HG03159 (cell line): ENCODE measurements around the gene TUFT1.
"Not testable (repeated sequence)": the region's sequence is repeated elsewhere in the genome, so short reads cannot be mapped to it uniquely, and the experiment has no call there.

ENCODE experiments used
- ATAC-seq: cut with Tn5 transposase; IDR thresholded peaks from one replicate; pipeline ENCODE4 v1.9.1; 2021; ENCODE audit warnings: mild to moderate bottlenecking, moderate library complexity; ENCODE audit not compliant: unreplicated experiment

Gene TUFT1

DNA sequence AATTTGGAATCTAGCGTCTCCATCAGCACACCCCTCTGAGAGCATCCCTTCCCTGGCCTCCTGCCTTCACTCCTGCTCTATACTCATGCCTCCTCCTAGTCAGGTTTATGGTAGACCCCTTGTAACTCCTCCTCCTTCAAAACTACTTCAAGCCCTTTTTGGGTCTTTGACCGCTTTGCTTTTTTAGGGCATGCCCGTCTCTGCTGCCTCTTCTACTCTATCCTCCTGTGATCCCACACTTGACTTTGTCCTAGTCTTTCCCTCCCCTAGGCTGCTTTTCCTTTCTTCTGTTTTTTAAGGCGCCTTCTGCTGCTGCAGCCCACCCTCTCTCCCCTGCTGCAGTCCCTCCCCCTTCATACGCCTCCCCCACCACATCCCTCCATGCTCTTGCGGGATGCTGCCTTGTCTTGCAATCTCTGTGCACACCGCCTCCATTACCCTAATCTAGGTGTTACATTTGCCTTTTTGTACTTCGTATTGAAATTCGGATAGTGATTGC, 73.2 kb downstream of the TUFT1 start:
- no peak for ATAC-seq

DNA sequence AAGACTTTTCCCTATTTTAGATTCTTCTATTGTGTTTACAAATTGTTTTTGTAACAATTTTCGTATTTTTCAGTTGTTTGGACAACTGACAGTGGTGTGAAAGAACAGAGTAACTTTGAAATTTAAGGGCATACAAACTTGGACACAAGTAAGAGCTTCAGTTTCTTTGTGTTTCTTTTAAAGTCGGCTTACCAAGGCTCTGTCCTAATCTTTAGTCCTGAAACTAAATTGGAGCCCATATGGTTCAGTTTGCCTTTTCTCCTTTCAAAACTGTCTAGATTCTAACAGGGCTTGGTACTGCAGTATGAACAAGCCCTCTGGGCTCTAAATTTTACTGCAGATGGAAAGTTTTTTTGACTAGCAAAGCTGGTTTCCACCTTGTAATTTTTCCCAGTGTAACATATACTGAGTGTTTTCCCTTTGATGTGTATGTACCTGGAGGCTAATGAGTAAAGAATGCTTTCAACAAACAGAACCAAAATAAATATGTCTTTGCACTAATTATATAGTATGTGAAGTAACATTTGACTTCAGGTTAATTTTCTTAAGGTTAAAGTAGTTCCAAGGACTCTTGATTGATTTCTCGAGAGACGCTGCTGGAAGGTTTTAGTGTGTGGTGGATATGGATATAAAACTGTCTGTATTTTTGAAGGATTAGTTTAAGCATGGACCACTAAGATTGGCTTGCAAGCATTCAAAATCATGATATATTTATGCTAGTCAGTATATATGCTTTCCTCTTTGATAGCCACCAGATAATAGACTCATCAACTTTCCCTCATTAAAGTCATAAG, 75.8 kb downstream of the TUFT1 start:
- ATAC-seq: no peak

DNA sequence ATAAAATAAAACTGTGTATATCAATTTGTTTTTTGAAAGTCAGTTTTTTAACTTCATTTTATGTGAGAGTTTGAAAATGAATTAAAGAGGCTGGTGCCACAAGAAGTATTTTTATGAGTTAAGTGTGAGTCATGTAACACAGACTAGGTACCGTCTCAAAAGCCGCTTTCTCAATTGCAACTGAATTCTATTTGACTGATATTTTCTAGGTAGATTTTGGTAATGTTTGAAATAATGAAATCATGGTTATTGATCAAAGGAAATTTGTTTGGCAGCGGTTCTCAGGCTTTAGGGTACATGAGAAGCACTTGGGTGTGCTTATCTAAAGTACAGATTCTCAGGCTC, 76.4 kb downstream of the TUFT1 start:
- no peak for ATAC-seq

DNA sequence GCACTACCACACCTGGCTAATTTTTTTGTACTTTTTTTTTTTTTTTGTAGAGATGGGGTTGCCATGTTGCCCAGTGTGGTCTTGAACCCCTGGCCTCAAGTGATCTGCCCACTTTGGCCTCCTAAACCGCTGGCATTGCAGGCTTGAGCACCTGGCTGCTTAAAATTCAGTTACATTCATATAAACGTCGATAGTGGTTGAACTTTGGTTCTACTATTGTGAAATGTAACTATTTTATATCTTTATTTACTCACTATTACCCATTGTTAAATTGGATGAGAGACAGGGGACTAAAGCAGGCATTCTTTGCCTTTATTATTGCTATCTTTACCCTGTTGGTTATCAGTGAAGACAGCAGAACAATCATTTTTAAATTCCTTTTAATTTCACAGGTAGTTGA, 77.9 kb downstream of the TUFT1 start:
- ATAC-seq: no peak

DNA sequence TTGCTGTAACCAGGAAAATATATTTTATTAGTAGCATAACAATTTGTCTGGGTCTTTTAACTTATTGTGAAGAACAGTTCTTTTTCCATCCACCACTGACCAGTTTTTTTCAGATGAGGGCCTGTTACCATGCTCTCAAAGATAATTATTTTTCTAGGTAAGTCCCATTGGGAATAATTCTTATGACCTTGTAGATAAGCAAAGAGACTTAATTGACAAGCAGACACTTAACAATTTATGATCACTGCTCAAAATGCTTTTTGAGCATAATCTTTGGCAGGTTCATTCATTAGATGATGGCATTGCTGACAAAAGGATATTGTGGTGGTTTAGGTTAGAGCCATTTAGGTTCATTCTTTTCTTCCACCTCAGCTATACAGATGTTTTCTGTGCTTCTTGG, 78.4 kb downstream of the TUFT1 start:
- no peak for ATAC-seq

DNA sequence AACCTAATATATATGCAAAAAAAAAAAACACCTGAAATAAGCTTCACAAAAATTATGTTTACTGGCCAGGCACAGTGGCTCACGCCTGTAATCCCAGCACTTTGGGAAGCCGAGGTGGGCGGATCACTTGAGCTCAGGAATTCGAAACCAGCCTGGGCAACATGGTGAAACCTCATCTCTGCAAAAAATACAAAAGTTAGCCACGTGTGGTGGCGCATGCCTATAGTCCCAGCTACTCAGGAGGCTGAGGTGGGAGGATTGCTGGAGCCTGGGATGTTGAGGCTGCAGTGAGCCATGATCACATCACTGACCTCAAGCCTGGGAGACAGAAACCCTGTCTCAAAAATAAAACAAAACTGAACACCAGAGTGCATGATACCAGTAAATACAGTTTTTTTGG, 78.9 kb downstream of the TUFT1 start:
- not testable (repeated sequence) for ATAC-seq

DNA sequence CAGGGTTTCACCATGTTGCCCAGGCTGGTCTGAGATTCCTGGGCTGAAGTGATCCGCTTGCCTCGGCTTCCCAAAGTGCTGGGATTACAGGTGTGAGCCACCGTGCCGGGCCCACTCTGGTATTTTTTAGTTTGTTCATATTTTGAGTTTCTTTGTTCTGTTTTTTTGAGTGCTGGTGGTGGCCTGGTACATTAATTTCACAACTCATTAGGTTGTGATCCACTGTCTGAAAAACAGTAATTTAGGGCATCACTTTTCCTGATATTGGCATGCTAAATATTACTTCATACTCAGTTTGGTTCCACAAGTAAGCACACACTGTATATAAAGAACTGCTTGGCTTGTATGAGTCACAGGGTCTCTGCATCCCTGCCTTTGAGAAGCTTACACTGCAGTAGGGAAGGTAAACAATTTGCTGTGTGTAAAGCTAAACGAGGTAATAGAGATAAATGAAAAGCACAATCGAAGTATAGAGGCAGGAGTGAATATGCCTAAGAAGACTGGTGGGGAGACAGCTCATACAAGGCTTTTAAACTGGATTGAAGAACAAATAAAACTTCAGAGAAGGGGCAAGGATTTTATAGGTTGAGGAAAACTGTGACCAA, 79.5 kb downstream of the TUFT1 start:
- ATAC-seq: no peak

DNA sequence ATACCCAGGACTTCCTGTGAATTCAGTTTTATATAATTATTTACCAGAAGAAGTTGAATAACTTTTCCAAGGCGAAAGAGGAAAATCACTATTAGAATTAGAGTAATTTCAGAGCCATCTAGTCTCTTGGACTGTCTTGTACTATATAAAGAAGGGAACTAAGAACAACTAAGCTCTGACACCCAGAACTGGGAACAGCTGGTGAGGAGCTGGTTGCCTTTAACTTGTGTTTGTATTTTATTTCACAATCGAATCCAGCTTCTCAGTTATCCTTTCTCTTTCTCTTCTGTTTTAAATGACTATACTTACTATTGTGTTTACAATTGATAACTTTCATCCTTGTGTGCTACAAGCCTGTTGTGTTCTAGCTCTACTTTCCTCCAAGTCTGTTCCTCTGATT, 80.2 kb downstream of the TUFT1 start:
- ATAC-seq: no peak

DNA sequence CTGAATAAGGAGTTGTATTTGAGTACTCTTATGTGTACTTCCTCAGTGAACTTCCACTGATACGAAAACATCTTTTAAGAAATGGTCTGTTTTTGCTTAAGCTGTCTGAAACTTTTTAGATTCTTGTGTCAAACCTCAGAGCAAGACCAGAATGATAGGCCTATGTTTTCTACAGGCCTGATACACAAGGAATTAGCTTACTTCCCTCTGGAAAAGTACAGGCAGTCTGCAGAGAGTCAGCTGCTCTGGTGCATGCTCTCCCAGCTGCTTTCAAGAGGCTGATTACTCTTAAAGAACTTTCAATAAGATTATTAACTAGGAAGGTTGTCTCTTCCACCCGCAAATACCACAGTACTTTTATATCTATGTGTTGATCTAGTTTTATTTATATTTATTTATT, 81.2 kb downstream of the TUFT1 start:
- ATAC-seq: no peak

DNA sequence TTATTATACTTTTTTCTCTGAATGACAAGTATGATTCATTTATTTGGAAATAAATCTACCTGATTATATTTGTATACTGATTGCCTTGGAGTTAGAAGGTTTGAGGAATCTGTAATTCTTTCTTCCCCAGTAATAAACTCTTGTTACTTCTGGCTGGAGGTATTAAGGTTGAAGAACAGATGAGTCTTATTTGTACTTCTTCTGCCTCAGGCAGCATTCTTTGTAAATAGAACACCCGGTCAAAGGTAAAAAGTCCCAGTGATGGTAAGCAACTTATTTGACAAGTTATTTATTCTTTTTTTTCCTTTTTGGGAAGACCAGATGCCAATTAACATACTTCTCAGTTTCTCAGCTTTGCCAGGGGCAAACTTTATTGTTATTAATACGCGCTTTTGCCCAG, 84.7 kb downstream of the TUFT1 start:
- no peak for ATAC-seq

DNA sequence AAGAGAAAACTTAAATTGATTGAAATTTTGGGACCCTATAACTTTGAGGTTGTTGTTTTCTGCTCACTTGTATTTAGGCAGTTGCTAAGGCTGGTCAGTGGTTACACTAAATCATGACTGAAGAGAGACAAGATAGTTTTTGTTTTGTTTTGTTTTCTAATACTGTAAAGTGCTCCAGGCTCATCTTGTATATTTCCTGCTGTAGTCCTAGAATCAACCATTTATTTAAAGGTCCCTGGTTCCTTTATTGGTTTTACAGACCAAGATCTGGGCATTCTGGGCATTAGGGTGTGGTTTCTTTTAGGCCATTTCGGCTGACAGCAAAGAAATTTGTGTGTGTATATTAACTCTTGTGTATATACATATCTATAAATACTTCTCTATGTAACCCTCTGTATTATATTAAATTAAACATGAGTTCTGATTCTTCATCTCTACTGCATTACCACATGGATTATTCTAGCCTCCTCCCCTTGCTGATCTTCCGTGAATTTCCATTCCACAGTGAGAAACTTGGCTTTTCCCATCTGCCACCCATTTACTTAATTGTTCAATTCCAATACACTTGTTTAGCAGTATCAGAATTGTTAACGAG, 86.7 kb downstream of the TUFT1 start:
- ATAC-seq: no peak

DNA sequence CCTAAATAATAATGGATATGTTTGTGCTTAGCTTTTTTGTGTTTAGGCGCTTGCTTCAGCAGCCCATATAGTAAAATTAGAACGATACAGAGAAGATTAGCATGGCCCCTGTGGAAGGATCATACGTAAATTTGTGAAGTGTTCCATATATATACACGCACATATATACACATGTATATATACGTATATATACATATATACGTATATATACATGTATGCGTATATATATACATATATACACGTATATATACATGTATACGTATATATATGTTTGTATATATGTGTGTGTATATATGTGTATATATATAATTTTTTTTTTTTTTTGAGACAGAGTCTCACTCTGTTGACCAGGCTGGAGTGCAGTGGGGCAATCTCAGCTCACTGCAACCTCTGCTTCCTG, 89.2 kb downstream of the TUFT1 start:
- no peak for ATAC-seq
